ENCODE data around the gene MAPK12. TPM values are rescaled to one million over a fixed set of nuclear protein-coding genes. Genes with fewer than 3 reads are reported as not detected.

Gene MAPK12
- total RNA-seq, 2 donors from 2014 or later: 5.0 to 13.0 TPM

GRCh38 chr22:50247748-50248147 lies 13.7 kb downstream of the MAPK12 start:
- DNase-seq (ENCODE audit: low spot score): no peak
- Histone ChIP-seq H3K4me1 (peaks cover 0 to 55% of the 10 kb centered on the region in 2 donors), H3K27me3 (no peaks in the 10 kb centered on the region)

GRCh38 chr22:50246242-50247175 lies 15.0 kb downstream of the MAPK12 start:
- no peaks in the 10 kb centered on the region for H3K9me3 ChIP-seq
- no peak for TF ChIP-seq CTCF (IDR thresholded peaks at IDR 0.05)
- no peak overlapping the region for H3K4me3 ChIP-seq
- H3K27me3 ChIP-seq: no peaks in the 10 kb centered on the region
- no peaks in the 10 kb centered on the region for H3K36me3 ChIP-seq
- H3K4me1 ChIP-seq: peaks cover 0 to 61% of the 10 kb centered on the region in 2 donors
- no peak for DNase-seq (ENCODE audit: low spot score)
- H3K27ac ChIP-seq: no peak overlapping the region

More at GRCh38 chr22:50247748-50248147, 13.7 kb downstream of the MAPK12 start:
- H3K4me3 ChIP-seq: no peak overlapping the region
- no peaks in the 10 kb centered on the region for H3K36me3 ChIP-seq
- H3K9me3 ChIP-seq: no peaks in the 10 kb centered on the region
- no peak for TF ChIP-seq CTCF (IDR thresholded peaks at IDR 0.05)
- no peak overlapping the region for H3K27ac ChIP-seq

GRCh38 chr22:50245214-50246072 lies 16.0 kb downstream of the MAPK12 start:
- Histone ChIP-seq H3K4me3 (peak overlapping the region; percentile 73 to 96), H3K9me3 (no peaks in the 10 kb centered on the region), H3K27ac (peak overlapping the region; percentile 88 to 89), H3K36me3 (peaks cover 2% of the 10 kb centered on the region), H3K4me1 (peaks cover 0 to 63% of the 10 kb centered on the region in 2 donors), H3K27me3 (no peaks in the 10 kb centered on the region)
- no peak for DNase-seq (ENCODE audit: low spot score)
- TF ChIP-seq CTCF (IDR thresholded peaks at IDR 0.05): no peak

GRCh38 chr22:50244420-50245213 lies 16.9 kb downstream of the MAPK12 start, which contains the start of gene TUBGCP6:
TSS of gene TUBGCP6 (minus strand) at chr22:50245023. CDS start at chr22:50244459, 564 bp downstream.
- H3K36me3 ChIP-seq: peaks cover 10% of the 10 kb centered on the region
- H3K4me3 ChIP-seq: peak within 1 kb of the TSS; percentile 73 to 96
- peaks cover 0 to 55% of the 10 kb centered on the region in 2 donors for H3K4me1 ChIP-seq
- DNase-seq (ENCODE audit: low spot score): peak; percentile 95
- peak within 1 kb of the TSS; percentile 88 to 89 for H3K27ac ChIP-seq
- no peaks in the 10 kb centered on the region for H3K27me3 ChIP-seq
- no peaks in the 10 kb centered on the region for H3K9me3 ChIP-seq
- TF ChIP-seq CTCF (IDR thresholded peaks at IDR 0.05): peak in 1 of 2 donors; percentile 45
